GM18502 (cell line): Measurements from ENCODE around the gene NVL.
"Not testable (repeated sequence)": the region's sequence is repeated elsewhere in the genome, so short reads cannot be mapped to it uniquely, and the experiment has no call there.

Experiments used
- ATAC-seq: cut with Tn5 transposase; IDR thresholded peaks from one replicate; pipeline ENCODE4 v1.9.1; 2021; ENCODE audit warnings: mild to moderate bottlenecking; ENCODE audit not compliant: unreplicated experiment, poor library complexity

NVL gene

DNA sequence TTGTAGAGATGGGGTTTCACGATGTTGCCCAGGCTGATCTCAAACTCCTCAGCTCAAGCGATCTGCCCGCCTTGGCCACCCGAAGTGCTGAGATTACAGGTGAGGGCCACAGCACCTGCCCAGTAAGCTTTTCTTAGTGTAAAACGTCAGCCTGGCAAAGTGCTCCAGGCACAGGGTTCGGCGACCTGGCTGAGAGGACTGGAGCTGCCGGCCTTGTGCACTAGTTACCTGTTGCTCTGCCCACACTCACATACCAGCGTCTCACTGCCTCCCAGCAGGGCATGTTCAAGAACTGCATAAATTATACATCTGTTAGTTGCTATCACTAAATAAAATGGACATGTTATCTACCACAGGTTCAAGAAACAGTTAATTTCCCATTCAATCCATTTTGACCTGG lies 91.8 kb downstream of the NVL start:
- ATAC-seq: no peak

GRCh38 chr1:224237119-224237881 lies 92.7 kb downstream of the NVL start:
- no peak for ATAC-seq

GRCh38 chr1:224235813-224236493 lies 94.0 kb downstream of the NVL start:
- ATAC-seq: no peak

- no peak for ATAC-seq
These were observed 96.0 kb downstream of the NVL start for GRCh38 chr1:224234017-224234416.

GRCh38 chr1:224226849-224227502 lies 103.0 kb downstream of the NVL start:
- no peak for ATAC-seq

DNA sequence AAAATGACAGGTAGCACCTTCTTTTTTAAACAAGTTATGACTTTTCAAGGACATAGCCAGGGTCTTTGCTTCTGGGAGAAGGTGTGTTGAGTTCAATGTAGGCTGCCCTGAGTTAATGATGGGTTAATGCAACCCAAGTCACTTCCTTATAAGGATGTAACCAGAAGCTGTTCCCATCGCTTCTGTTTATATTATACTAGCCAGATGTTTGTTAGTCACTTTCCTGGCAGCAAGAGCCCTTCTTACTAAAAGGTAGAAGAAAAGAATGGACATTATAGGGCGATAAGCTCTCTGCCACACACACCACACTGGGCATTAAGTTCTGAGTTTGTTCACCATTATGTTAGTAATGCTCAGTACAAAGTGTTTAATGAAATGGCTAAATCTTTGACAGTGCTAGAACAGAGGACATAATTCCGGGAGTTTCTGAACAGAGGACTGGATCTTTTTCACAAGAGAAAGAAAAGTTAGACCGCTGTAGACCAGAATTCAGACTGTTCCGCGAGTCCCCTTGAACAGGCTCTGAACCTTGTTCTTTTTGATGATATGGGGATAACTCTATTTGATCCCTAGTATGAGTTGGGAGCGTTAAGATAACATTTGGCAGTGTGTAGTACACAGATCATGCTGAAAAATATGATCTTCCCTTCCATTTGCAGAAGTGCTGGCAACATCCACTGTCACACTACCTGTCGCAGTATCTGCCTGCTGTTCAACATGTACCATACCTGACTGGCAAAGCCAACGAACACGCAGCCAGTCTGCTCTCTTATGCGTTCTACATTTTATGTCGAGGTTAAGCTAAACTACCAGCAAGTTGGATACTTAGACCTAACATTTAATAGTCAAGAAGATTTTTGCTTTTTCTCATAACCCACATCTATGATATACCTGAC lies 105.9 kb downstream of the NVL start:
- no peak for ATAC-seq

- no peak for ATAC-seq
These were observed 110.3 kb downstream of the NVL start for GRCh38 chr1:224219612-224220059.

DNA sequence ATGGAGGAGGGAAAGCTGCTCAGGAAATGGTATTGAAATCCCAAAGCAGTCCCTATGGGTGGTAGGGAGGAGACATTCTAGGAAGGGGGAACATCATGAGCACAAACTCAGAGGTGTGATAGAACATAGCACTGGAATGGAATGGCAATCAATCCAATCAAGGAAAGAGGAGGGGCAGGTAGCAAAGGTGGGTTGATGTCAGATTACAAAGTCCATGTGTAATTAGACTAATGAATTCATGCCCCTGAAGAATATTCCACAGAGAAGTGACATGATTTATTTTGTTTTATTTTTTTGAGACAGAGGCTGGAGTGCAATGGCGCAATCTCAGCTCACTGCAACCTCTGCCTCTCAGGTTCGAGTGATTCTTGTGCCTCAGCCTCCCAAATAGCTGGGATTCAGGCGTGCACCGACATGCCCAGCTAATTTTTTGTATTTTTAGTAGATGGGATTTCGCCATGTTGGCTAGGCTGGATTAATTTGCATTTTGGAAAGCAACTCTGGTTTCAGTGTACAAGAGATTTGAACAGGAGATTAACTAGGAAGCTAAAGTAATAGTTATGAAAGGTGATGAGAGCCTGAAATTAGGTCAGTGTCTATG lies 110.9 kb downstream of the NVL start:
- ATAC-seq: no peak

GRCh38 chr1:224217655-224218623 lies 112.0 kb downstream of the NVL start:
- ATAC-seq: no peak

DNA sequence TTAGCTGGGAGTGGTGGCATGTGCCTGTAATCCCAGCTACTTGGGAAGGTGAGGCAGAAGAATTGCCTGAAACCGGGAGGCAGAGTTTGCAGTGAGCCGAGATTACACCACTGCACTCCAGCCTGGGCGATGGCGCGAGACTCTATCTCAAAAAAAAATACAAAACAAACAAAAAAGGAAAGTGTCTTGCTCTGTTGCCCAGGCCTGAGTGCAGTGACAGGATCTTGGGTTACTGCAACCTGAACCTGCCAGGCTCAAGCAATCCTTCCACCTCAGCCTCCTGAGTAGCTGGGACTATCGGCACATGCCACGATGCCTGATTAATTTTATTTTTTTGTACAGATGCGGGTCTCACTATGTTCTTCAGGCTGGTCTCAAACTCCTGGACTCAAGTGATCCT lies 113.6 kb downstream of the NVL start:
- no peak for ATAC-seq

DNA sequence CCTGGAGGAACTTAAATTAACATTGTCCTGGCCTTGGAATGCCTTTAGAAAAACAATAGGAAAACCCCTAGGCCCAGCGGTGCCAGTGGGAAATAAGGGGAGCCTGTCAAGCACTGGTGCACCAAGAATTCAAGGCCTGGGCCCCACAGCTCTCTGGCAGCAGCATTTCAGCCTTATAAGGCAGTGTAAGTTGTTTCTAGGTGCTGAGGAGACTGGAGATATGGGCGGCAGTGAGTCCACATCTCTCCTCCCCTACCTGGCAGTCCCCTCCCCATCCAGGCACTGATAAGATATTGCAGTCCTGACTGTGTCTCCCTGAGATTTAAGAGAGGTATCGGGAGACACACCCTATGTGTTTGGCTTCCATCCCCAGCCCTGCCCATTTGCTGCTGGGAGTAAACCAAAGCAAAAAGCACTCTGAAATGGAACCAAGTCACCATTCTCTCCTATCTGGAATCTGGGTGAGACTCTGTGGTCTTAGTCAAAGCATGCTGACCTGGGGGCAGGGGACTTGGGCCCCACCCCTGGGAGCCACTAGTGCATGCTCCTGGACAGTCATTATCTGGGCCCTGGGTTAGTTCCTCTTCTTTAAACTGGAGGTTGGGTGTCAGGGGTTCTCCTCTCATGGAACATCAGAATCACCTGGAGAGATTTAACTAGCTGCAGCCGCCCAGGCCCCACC lies 116.4 kb downstream of the NVL start:
- ATAC-seq: no peak

- ATAC-seq: no peak
These were observed 117.3 kb downstream of the NVL start for GRCh38 chr1:224212618-224213061.

DNA sequence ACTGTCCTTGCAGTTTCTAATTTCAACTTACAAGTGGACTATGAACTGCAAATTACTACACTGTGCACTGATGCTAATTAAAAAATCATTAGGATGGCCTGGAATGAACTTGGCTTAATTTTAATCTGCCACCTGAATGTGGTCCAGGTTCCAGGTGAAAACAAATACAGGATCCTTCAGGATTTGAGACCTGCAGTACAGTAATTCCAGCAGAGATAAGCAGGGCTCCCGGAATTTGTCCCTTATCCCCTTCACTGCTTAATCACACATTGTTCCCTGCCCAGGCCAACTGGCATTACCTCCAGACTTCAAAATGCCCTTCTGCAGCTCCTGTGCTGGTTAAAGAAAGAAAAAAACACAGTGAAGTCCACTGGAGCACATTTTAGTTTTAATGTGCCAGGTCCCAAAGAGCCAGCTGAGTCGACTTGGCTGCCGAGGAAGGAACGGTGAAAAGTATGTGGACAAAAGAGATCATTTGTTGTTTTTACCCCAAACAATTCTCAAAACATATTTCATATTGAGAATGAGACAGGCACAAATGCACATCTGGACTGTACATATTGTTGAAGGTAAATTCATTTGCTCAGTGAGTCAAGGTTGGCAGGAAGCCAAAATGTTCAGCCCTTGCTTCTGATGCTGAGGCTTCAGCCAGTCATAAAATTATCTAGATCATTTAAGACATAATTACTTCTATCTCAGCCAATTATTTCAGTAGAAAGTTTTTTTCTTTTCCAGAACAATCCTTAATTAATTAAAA lies 118.6 kb downstream of the NVL start:
- ATAC-seq: no peak

GRCh38 chr1:224205931-224206538 lies 123.9 kb downstream of the NVL start:
- ATAC-seq: not testable (repeated sequence)

DNA sequence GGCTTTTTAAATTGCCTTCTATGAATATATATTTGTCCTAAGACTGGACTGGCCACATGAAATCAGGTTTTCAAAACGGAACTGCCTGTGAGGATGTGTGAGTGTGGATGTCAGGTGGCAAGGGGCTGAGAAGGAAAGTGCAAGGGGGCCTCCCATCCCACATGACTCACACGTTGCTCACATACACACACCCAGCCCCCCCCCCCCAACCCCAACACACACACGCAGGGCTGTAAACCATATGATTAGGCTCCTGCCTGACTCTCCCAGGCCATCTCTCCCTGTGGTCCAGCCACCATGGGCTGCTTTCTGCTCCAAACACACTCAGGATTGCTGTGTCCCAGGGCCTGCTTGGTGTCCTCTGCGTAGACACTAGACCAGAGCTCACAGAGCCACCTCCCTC lies 124.5 kb downstream of the NVL start:
- no peak for ATAC-seq

DNA sequence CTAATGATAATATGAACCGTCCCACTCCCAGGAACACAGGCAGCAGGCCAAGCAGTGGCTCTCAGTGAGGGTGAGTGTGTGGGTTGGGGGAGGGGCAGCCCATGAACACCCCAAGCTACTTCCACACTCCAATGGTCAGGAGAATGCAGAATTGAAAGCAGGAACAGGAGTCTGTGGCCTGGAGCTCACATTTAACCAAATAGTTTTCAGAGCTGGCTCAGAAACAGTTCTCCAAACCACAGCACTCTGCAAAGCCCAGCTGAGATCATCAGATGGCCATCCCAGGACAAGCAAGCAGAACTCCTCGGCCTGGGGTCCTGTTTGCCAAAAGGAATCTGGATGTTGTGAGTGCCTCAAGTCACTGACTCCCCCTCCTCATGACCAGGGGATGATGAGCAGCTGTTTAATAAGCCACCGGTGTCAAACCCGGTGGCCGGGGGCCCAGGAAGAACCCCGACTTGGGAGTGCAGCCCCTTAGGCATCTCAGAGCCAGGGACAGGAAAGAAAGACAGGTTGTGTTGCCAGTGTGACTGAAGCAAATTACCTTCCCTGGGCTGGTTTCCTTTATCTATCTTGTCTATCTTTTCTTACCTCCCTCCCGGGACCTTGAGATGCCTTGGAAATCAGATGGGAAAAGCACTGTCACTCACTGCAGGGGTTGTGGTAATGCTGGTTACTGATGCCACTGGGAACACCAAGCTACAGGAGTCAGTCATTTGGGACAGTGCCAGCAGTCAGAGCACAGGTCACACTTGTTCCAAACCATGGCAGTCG lies 126.5 kb downstream of the NVL start:
- ATAC-seq: peak; percentile 74
